ENCODE measurements around the gene STEAP3. TPM values are rescaled to one million over a fixed set of nuclear protein-coding genes. Genes with fewer than 3 reads are reported as not detected.

The STEAP3 gene
- total RNA-seq, 1 donor from 2014 or later, result 0.55 TPM

DNA sequence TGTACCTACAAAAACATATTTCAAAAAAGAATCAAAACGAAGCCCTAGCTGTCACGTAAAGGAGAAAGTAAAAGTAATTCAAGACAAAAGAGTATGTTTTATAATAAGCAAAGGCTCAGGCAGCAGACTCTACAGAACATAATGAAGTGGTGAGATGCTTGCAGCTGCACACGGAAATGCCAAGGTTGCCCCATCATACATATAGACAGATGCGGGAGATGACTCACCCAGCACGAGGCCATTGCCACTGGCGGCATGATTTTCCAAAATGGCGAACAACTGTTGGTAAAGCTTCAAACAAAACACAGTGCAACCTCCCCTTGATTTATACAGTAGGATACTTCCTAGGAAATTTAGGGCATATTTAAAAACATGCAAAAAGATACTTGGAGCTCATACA, 39.1 kb upstream of the STEAP3 start:
- no peak for DNase-seq (ENCODE audit: low spot score)
- intact Hi-C loops (cut with micrococcal nuclease), result no loop called here
- Mint-ChIP-seq H3K4me1 (ENCODE audit: low read depth) (no peaks in the 10 kb centered on the region), H3K36me3 (ENCODE audit: low read depth) (no peaks in the 10 kb centered on the region), H3K27ac (no peak overlapping the region), H3K4me3 (ENCODE audit: low read depth) (no peak overlapping the region), H3K27me3 (ENCODE audit: low read depth) (no peaks in the 10 kb centered on the region), H3K9me3 (no peaks in the 10 kb centered on the region)

GRCh38 chr2:119190321-119191111, 33.1 kb upstream of the STEAP3 start:
- no peaks in the 10 kb centered on the region for H3K9me3 Mint-ChIP-seq
- no peaks in the 10 kb centered on the region for H3K4me1 Mint-ChIP-seq (ENCODE audit: low read depth)
- no peaks in the 10 kb centered on the region for H3K36me3 Mint-ChIP-seq (ENCODE audit: low read depth)
- no peak for DNase-seq (ENCODE audit: low spot score)
- H3K27ac Mint-ChIP-seq, result no peak overlapping the region
- no peaks in the 10 kb centered on the region for H3K27me3 Mint-ChIP-seq (ENCODE audit: low read depth)
- no peak overlapping the region for H3K4me3 Mint-ChIP-seq (ENCODE audit: low read depth)
- intact Hi-C loops (cut with micrococcal nuclease), result no loop called here

- H3K9me3 Mint-ChIP-seq, result no peaks in the 10 kb centered on the region
- intact Hi-C loops (cut with micrococcal nuclease), result no loop called here
- no peak overlapping the region for H3K4me3 Mint-ChIP-seq (ENCODE audit: low read depth)
- no peaks in the 10 kb centered on the region for H3K4me1 Mint-ChIP-seq (ENCODE audit: low read depth)
- no peak overlapping the region for H3K27ac Mint-ChIP-seq
- DNase-seq (ENCODE audit: low spot score), result no peak
- no peaks in the 10 kb centered on the region for H3K36me3 Mint-ChIP-seq (ENCODE audit: low read depth)
- no peaks in the 10 kb centered on the region for H3K27me3 Mint-ChIP-seq (ENCODE audit: low read depth)
Measured at GRCh38 chr2:119192893-119193292, 30.7 kb upstream of the STEAP3 start.

DNA sequence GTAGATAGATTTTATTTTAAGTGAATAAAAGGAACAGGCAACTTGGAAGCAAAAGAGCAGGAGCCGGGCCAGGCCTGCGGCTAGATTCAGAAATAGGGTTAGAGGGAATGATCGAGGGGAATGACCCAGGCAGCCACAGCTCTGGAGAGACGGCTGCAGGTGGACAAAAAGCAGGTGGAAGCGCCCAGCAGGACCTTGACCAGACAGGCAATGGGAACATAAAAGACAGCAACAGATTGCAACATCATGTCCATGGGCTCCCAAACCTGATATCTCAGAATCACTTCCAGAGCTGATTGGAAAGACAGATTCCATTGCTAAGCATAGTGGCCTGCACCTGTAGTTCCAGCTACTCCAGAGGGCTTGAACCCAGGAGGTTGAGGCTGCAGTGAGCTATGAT, 28.6 kb upstream of the STEAP3 start:
- intact Hi-C loops (cut with micrococcal nuclease), result no loop called here
- Mint-ChIP-seq H3K27me3 (ENCODE audit: low read depth) (no peaks in the 10 kb centered on the region), H3K27ac (no peak overlapping the region), H3K36me3 (ENCODE audit: low read depth) (no peaks in the 10 kb centered on the region), H3K4me1 (ENCODE audit: low read depth) (no peaks in the 10 kb centered on the region), H3K9me3 (no peaks in the 10 kb centered on the region), H3K4me3 (ENCODE audit: low read depth) (no peak overlapping the region)
- no peak for DNase-seq (ENCODE audit: low spot score)

- Mint-ChIP-seq H3K9me3 (no peaks in the 10 kb centered on the region), H3K4me3 (ENCODE audit: low read depth) (no peak overlapping the region)
- no peak for DNase-seq (ENCODE audit: low spot score)
Measured at GRCh38 chr2:119195887-119196286, 27.7 kb upstream of the STEAP3 start.

DNA sequence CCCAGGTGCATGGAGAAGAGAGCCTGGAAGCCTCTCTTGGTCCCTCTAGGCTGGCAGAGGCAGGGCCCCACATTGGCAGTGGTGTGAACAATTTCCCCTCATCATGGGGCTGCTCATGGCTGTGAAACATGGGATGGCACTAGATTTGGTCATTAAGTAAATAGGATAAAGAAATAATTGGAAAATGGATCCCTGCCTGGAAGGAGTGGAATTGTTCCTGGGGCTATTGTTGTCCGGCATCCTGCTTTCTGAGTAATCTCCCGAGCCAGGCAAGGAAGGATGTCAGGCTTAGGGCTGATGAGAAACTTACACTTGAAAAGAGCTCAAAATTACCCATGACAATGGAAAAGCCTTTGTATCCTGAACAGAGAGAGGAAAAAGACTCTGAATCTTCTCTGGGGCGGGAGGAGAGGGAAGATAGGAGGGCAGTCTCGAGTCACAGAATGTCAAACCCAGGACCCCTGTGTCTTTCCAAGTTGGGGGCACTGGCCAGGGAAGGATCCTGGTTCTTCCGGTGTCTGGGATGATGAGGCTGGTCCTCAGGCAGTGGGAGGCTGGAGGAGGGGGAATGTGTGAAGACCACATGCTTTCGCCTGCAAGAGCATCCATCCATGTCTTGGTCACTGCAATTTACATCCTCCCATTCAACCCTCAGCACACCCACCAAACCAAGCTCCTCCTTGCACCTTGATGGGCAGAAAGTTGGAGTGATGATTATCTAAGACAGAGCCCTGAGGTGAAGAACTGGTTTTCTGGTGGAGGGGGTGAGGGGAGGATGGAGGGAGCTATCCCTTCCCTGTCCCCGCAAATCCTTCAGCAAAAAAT, 27.1 kb upstream of the STEAP3 start:
- DNase-seq (ENCODE audit: low spot score), result no peak
- intact Hi-C loops (cut with micrococcal nuclease), result no loop called here
- no peaks in the 10 kb centered on the region for H3K9me3 Mint-ChIP-seq
- no peak overlapping the region for H3K27ac Mint-ChIP-seq
- H3K36me3 Mint-ChIP-seq (ENCODE audit: low read depth), result no peaks in the 10 kb centered on the region
- no peaks in the 10 kb centered on the region for H3K4me1 Mint-ChIP-seq (ENCODE audit: low read depth)
- H3K4me3 Mint-ChIP-seq (ENCODE audit: low read depth), result no peak overlapping the region
- H3K27me3 Mint-ChIP-seq (ENCODE audit: low read depth), result no peaks in the 10 kb centered on the region

More at GRCh38 chr2:119195887-119196286, 27.7 kb upstream of the STEAP3 start:
- H3K36me3 Mint-ChIP-seq (ENCODE audit: low read depth), result no peaks in the 10 kb centered on the region
- no peak overlapping the region for H3K27ac Mint-ChIP-seq
- H3K27me3 Mint-ChIP-seq (ENCODE audit: low read depth), result no peaks in the 10 kb centered on the region
- H3K4me1 Mint-ChIP-seq (ENCODE audit: low read depth), result no peaks in the 10 kb centered on the region
- intact Hi-C loops (cut with micrococcal nuclease), result no loop called here

DNA sequence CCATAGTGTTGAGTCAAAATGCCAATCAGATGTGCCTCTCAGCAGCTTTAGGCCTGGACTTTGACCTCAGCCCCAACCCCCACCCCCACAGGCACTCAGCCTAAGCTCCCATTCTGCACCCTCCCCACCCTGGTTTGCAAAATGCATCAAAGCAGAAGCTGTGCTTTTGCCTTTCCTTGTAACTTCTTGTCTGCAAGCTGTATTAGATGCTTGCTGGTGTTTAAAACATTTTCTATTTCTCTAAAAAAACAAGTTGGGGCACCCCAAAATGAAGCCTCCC, 26.6 kb upstream of the STEAP3 start:
- DNase-seq (ENCODE audit: low spot score), result no peak
- Mint-ChIP-seq H3K9me3 (no peaks in the 10 kb centered on the region), H3K36me3 (ENCODE audit: low read depth) (no peaks in the 10 kb centered on the region), H3K27me3 (ENCODE audit: low read depth) (no peaks in the 10 kb centered on the region), H3K4me1 (ENCODE audit: low read depth) (no peaks in the 10 kb centered on the region), H3K4me3 (ENCODE audit: low read depth) (no peak overlapping the region), H3K27ac (no peak overlapping the region)
- intact Hi-C loops (cut with micrococcal nuclease), result no loop called here

DNA sequence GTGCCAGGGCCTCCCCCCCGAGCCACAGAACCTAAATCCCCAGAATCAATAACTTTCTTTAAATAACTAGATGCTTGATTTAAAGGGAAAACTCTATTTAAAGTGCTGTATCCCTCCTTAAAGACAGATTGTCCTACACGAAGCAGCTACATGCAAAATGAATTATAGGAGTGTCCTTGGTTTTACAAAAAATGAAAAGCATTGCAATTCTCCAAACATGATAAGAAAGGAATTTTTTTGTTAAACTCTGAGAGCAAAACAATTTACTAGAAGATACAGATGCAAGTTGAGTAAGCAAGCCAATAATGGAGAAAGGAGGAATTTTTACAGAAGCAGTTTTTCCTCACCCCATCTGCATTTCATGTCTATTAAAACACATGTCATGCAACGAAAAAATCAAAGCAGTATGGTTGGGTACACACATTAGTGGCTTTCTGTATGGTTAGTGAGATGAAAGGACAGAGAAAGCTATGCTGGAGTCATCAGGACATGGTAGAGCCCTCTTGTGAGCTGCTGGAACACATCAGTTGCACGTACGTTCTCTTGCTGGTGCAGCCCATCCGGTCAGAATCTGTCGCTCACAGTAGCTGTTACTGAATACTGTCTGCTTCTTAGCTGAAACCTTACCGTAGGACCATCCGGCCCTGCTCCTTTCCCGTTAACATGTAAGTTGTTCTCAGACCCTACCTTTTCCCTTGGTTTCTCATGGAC, 25.9 kb upstream of the STEAP3 start:
- no peak overlapping the region for H3K4me3 Mint-ChIP-seq (ENCODE audit: low read depth)
- DNase-seq (ENCODE audit: low spot score), result no peak
- H3K9me3 Mint-ChIP-seq, result no peaks in the 10 kb centered on the region
- H3K27me3 Mint-ChIP-seq (ENCODE audit: low read depth), result no peaks in the 10 kb centered on the region
- intact Hi-C loops (cut with micrococcal nuclease), result no loop called here
- H3K36me3 Mint-ChIP-seq (ENCODE audit: low read depth), result no peaks in the 10 kb centered on the region
- no peaks in the 10 kb centered on the region for H3K4me1 Mint-ChIP-seq (ENCODE audit: low read depth)
- H3K27ac Mint-ChIP-seq, result no peak overlapping the region

DNA sequence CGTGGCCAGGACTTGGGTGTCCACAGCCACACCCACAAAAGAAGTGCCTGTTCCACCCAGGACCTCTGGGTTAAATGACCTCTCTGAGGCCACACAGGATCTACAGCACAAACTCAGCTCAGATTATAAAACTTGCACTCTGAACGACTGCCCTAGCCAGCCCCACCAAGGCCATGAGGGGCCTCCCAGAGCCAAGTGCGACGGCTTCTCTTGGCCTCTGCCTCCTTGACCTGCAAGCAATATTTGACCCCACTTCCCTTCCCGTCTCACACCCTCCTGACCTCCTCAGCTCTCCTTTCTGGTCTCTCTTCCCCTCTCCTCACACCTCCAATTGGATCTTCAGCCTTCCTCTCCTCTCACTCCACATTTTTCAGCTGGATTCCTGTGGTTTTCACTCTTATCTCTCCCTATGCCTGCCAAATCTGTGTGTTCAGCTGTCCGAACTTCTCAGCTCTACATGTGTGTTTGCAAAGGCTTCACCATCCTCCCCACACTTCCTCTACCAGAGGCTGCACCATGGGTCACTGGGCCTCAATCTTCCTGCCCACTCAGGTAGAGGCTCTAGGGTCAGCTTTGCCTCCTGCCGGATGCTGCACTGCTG, 25.3 kb upstream of the STEAP3 start:
- no peak for DNase-seq (ENCODE audit: low spot score)
- H3K4me1 Mint-ChIP-seq (ENCODE audit: low read depth), result no peaks in the 10 kb centered on the region
- no peaks in the 10 kb centered on the region for H3K9me3 Mint-ChIP-seq
- no peak overlapping the region for H3K4me3 Mint-ChIP-seq (ENCODE audit: low read depth)
- no peaks in the 10 kb centered on the region for H3K27me3 Mint-ChIP-seq (ENCODE audit: low read depth)
- intact Hi-C loops (cut with micrococcal nuclease), result no loop called here
- H3K36me3 Mint-ChIP-seq (ENCODE audit: low read depth), result no peaks in the 10 kb centered on the region
- H3K27ac Mint-ChIP-seq, result no peak overlapping the region

DNA sequence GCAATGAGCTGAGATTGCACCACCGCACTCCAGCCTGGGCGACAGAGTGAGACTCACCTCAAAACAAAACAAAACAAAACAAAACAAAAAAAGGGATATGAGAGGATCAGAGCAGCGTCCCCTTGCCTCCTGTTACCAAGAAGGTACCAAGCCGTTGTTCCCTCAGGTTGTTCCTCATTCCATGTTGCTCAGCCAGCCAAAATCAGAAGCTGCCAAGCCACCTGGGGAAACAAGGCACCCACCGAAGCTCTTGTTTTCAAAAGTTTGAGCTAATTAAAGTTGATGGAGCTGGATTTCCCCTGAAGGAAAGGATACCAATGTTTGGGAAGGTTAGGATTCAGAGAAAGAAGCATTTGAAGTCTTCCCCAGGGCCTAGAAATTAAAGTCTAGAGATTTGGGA, 21.8 kb upstream of the STEAP3 start:
- H3K4me3 Mint-ChIP-seq (ENCODE audit: low read depth), result no peak overlapping the region
- H3K4me1 Mint-ChIP-seq (ENCODE audit: low read depth), result no peaks in the 10 kb centered on the region
- DNase-seq (ENCODE audit: low spot score), result no peak
- H3K27ac Mint-ChIP-seq, result no peak overlapping the region
- no peaks in the 10 kb centered on the region for H3K36me3 Mint-ChIP-seq (ENCODE audit: low read depth)
- no peaks in the 10 kb centered on the region for H3K27me3 Mint-ChIP-seq (ENCODE audit: low read depth)
- H3K9me3 Mint-ChIP-seq, result no peaks in the 10 kb centered on the region
- intact Hi-C loops (cut with micrococcal nuclease), result no loop called here

GRCh38 chr2:119202610-119203310, 20.9 kb upstream of the STEAP3 start:
- intact Hi-C loops (cut with micrococcal nuclease), result no loop called here
- Mint-ChIP-seq H3K4me1 (ENCODE audit: low read depth) (no peaks in the 10 kb centered on the region), H3K36me3 (ENCODE audit: low read depth) (no peaks in the 10 kb centered on the region), H3K9me3 (no peaks in the 10 kb centered on the region), H3K27ac (no peak overlapping the region), H3K4me3 (ENCODE audit: low read depth) (no peak overlapping the region), H3K27me3 (ENCODE audit: low read depth) (no peaks in the 10 kb centered on the region)
- no peak for DNase-seq (ENCODE audit: low spot score)

DNA sequence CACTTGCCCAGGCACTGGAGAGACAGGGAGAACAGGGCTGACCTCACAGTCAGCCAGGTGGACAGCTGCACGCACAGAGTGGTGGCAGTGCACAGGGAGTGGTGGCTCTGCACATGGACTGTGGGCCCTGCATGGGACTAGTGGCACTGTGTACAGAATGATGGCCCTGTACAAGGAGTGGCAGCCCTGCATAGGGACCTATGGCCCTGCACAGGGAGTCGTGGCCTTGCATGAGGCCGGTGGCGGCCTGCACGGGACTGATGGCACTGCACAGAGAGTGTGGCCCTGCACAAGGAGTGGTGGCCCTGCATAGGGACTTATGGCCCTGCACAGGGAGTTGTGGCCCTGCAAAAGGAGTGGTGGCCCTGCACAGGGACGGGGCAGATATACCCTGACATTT, 19.1 kb upstream of the STEAP3 start:
- no peak overlapping the region for H3K4me3 Mint-ChIP-seq (ENCODE audit: low read depth)
- H3K4me1 Mint-ChIP-seq (ENCODE audit: low read depth), result no peaks in the 10 kb centered on the region
- intact Hi-C loops (cut with micrococcal nuclease), result no loop called here
- no peaks in the 10 kb centered on the region for H3K27me3 Mint-ChIP-seq (ENCODE audit: low read depth)
- H3K36me3 Mint-ChIP-seq (ENCODE audit: low read depth), result no peaks in the 10 kb centered on the region
- no peaks in the 10 kb centered on the region for H3K9me3 Mint-ChIP-seq
- no peak overlapping the region for H3K27ac Mint-ChIP-seq
- DNase-seq (ENCODE audit: low spot score), result no peak

Data from activated T-helper 2 cell treated with anti-CD3 and anti-CD28 coated beads, Interferon-gamma antibody, Interleukin-2, Interleukin-4, amounts not matched to agents 10 μg/mL and 5 μg/mL and 100 μg/mL, durations not matched to agents 14 hours and 24 hours and 36 hours (primary cell).